Left cardiac atrium (tissue), 4 donors: ENCODE data around the gene TEX14. TPM values are rescaled to one million over a fixed set of nuclear protein-coding genes. Genes with fewer than 3 reads are reported as not detected.
A peak's percentile ranks its signal among the peaks of the same experiment; 100 is the strongest.

ENCODE experiments used
- ATAC-seq, 2 donors: fragments of 200-7000 bp; cut with Tn5 transposase; one replicate each; pipeline ENCODE4 v1.9.1; 2020; ENCODE audit warnings: mild to moderate bottlenecking in 2 of 2, moderate library complexity in 2 of 2
- DNase-seq: peaks from one replicate; pipeline ENCODE4 v3.0.0-alpha.2; 2020
- intact Hi-C, 2 donors: fragments of 100-400 bp; cut with DNase I; formaldehyde crosslinking; loops; one replicate each; pipeline versions ENCODE4 v1.14.1 to v1.15.1; 2022 to 2023
- total RNA-seq, 2 donors: library from RNA; stranded (reverse); fragmentation: NEBNext Ultra II Directional; extraction: Animal tissue kit (Norgen Biotek cat#: 25700); gene quantifications; one replicate each; pipeline ENCODE4 v1.2.1, GENCODE V29; 2021
- donor health status: DM: no; HTN: yes; CAD: no.
- donor health status: DM: no; HTN: yes; CAD: no; lungs with severe emphysema.
- donor health status: DM: yes; HTN: yes; CAD: no.
- donor health status: Dilated cardiomyopathy.

The TEX14 gene
- total RNA-seq, 2 donors from 2014 or later: 0.32 TPM; not detected in 1

GRCh38 chr17:58517378-58517927, 174.4 kb downstream of the TEX14 start:
- intact Hi-C loops: loop anchor here (5.0 to 10.0 kb wide), 2 partner anchors 115 to 177 kb away; partner anchors contain the start of genes RAD51C (in 1 of the 2) and TEX14 (in 1 of the 2)
- DNase-seq: no peak
- ATAC-seq: no peak

GRCh38 chr17:58516644-58517377, 175.0 kb downstream of the TEX14 start:
- no peak for DNase-seq
- no peak for ATAC-seq
- intact Hi-C loops: loop anchor here (5.0 to 10.0 kb wide), 2 partner anchors 115 to 178 kb away; partner anchors contain the start of genes RAD51C (in 1 of the 2) and TEX14 (in 1 of the 2)

GRCh38 chr17:58515286-58515685, 176.6 kb downstream of the TEX14 start:
- DNase-seq (no peak), ATAC-seq (no peak)
- intact Hi-C loops: loop anchor here (5.0 to 10.0 kb wide), 2 partner anchors 117 to 180 kb away; partner anchors contain the start of genes RAD51C (in 1 of the 2) and TEX14 (in 1 of the 2)

GRCh38 chr17:58514770-58515157, 177.1 kb downstream of the TEX14 start:
- intact Hi-C loops: loop anchor here (5.0 to 10.0 kb wide), 2 partner anchors 118 to 180 kb away; partner anchors contain the start of genes RAD51C (in 1 of the 2) and TEX14 (in 1 of the 2)
- DNase-seq: no peak
- ATAC-seq: no peak

GRCh38 chr17:58513965-58514769, 177.7 kb downstream of the TEX14 start, which contains the start of gene MTMR4:
TSS of gene MTMR4 (minus strand) at chr17:58514638. CDS start at chr17:58514407, 231 bp downstream.
- intact Hi-C loops: loop anchor here in 1 of 2 donors (10.0 kb wide), 1 partner anchor 181 kb away; the partner anchor contains the start of genes RAD51C and TEX14
- DNase-seq (peak; percentile 84), ATAC-seq (peak; percentile 51 to 52)

- ATAC-seq: no peak
- no peak for DNase-seq
- intact Hi-C loops: loop anchor here in 1 of 2 donors (10.0 kb wide), 1 partner anchor 181 kb away; the partner anchor contains the start of genes RAD51C and TEX14
These were observed 178.4 kb downstream of the TEX14 start for GRCh38 chr17:58513267-58513964.

GRCh38 chr17:58510075-58510474, 181.8 kb downstream of the TEX14 start:
- ATAC-seq (no peak), DNase-seq (no peak)
- intact Hi-C loops: loop anchor here in 1 of 2 donors (10.0 kb wide), 1 partner anchor 185 kb away; the partner anchor contains the start of genes RAD51C and TEX14

- DNase-seq (no peak), ATAC-seq (no peak)
These were observed 183.3 kb downstream of the TEX14 start for GRCh38 chr17:58508341-58509067.

GRCh38 chr17:58507123-58507634, 184.7 kb downstream of the TEX14 start:
- intact Hi-C loops: no loop called here
- ATAC-seq (peak in 1 of 2 donors; percentile 21), DNase-seq (no peak)

More at GRCh38 chr17:58508341-58509067, 183.3 kb downstream of the TEX14 start:
- intact Hi-C loops: no loop called here

Other genes with a start within 250 kb of the TEX14 start
- under 1 TPM; 0.06 to 0.10 TPM for gene HSF5, start 203.6 kb downstream of the TEX14 start, total RNA-seq
- gene MTMR4, start 177.4 kb downstream of the TEX14 start, total RNA-seq: 10 to 100 TPM; 11.6 to 17.4 TPM
- 10 to 100 TPM; 32.4 to 36.8 TPM for gene RAD51C, start 557 bp upstream of the TEX14 start, total RNA-seq
- 1 to 10 TPM; 2.1 to 4.9 TPM for gene PPM1E, start 63.8 kb upstream of the TEX14 start, total RNA-seq